HL-60/S4 treated with retinoic acid at 250 ng/mL for 4 days and 3 days (cell line): Measurements from ENCODE around the gene CYB5R4.

Experiments used
- in situ Hi-C: fragments of 300-500 bp; cut with MboI; formaldehyde crosslinking; loops from 2 replicates; pipeline ENCODE4 v1.7.0; 2022; ENCODE audit warnings: low sequenced_read_pairs

The CYB5R4 gene, protein sequence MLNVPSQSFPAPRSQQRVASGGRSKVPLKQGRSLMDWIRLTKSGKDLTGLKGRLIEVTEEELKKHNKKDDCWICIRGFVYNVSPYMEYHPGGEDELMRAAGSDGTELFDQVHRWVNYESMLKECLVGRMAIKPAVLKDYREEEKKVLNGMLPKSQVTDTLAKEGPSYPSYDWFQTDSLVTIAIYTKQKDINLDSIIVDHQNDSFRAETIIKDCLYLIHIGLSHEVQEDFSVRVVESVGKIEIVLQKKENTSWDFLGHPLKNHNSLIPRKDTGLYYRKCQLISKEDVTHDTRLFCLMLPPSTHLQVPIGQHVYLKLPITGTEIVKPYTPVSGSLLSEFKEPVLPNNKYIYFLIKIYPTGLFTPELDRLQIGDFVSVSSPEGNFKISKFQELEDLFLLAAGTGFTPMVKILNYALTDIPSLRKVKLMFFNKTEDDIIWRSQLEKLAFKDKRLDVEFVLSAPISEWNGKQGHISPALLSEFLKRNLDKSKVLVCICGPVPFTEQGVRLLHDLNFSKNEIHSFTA

DNA sequence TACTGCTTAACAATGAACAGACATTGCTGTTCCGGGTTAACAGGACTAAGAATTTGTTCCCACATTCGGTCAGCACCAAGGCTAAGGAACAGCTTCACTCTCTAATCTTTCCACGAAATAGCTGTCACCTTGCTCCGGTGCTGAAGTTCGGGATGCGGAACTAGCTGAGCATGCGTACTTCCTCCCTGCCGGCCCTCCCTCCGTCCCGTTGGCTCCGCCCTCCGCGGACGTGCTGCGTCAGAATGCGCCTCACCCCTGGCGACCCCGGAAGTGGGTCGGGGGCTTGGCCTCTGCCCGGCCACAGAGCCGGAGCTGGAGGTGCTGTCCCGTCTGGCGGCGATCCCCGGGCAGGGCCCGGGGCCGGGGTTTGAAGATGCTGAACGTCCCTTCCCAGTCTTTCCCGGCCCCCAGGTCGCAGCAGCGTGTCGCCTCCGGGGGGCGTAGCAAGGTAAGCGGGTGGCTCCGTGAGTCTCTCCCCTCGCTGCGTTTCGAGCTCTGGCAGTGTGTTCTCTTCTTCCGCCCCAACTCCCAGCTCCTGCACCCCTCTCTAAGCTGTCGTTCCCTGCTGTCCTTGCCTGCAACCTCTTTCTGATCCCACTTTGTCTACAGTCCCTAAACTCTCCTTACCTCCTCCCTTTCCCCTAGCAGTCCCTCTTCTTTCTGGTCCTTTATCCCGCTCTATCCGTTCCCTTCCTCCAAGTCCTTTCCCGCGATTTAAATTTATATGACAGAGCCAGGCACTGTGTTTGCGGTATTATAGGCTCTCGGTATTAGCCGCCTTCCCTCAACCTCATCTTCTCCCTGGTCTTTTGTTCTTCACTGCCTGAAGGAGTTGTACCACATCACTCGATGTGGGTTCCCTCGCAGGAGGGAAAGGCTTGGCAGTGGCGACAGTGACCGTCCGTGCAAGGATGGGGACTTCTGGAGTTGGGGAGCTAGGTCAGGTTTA, at the start of gene CYB5R4:
Gene CYB5R4 (plus strand): TSS at position 280 of the 949 bp plus-strand sequence. CDS start 94 bp downstream, at position 374.
- in situ Hi-C loops, result no loop called here

DNA sequence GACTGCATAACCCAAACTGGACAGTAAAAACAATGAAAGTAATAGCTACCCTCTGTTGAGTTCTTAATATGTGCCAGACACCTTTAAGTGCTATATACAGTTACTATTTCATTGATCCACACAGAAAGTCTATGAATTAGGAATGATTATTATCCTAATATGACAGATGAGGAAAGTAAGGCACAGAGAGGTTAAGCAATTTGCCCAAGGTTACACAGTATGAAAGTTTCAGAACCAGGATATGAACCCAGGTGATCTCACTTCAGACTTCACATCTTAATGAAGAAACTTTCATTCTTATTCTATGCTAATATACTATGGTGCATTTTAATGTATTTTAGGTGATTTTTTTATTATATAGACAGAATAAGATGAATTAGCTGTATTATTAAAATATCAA, 46.9 kb upstream of the CYB5R4 start:
- in situ Hi-C loops, result no loop called here

GRCh38 chr6:83815631-83816272, 43.7 kb upstream of the CYB5R4 start:
- in situ Hi-C loops, result no loop called here

- in situ Hi-C loops, result no loop called here
Measured at GRCh38 chr6:83822629-83823169, 36.8 kb upstream of the CYB5R4 start.

GRCh38 chr6:83824388-83824801, 35.1 kb upstream of the CYB5R4 start:
- in situ Hi-C loops, result no loop called here

DNA sequence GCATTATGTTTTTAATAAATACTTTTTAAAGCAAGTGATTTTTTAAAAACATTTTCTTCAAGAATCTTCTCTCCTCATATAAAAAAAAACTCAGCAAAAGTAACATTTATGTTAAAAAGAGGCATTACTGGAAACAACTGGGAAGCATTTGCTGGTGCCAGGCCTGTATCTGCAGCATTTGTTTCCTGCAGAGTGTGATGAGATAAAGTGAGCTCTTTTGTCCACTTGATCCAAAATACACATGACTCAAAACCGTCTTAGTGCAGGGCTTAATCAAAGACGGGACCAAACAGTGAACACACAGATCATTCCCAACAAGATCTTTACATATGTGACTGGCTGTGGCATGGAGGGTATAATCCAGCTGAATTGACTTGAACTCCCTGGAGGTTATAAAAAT, 34.7 kb upstream of the CYB5R4 start:
- in situ Hi-C loops, result no loop called here

GRCh38 chr6:83827050-83827449, 32.4 kb upstream of the CYB5R4 start:
- in situ Hi-C loops, result no loop called here

DNA sequence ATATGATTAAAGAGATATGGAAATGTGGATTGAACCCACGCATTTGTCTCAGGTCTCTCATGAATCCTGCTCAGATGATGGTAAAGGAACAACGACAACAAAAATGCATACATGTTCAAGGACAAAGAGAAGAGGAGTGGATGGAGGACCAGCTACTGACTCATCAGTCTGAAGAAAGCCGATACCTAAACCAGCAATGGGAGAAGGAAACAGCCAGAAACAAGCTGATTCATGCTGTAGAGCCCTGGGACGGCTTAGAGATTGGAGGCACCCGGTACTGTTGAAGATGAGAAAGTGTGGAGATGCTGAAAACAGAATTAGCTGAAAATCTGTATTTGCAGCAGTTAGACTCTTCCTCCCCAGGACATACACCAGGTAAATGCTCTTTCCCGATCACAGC, 20.8 kb upstream of the CYB5R4 start:
- in situ Hi-C loops, result no loop called here

GRCh38 chr6:83844170-83844569, 15.3 kb upstream of the CYB5R4 start:
- in situ Hi-C loops, result no loop called here

DNA sequence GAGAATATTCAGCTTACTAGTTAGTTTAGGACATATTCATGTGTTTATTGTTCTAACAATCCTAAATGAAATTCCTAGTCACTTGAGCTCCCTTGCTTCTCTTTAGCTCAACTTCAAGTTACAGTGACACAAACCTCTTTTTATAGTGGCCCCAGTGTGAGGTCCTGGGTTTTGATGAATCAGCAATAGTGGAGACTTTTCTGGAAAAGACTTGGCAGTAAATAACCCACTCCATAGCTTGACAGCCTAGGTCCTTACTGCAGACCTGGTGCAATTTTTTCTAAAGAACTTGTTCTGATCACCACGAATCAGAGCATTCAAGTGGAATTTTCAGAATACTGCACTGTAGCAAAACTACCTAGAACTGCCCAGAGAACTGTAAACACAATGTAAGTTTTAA, 13.2 kb upstream of the CYB5R4 start:
- in situ Hi-C loops, result no loop called here

- in situ Hi-C loops, result no loop called here
Measured at GRCh38 chr6:83847179-83847578, 12.3 kb upstream of the CYB5R4 start.

DNA sequence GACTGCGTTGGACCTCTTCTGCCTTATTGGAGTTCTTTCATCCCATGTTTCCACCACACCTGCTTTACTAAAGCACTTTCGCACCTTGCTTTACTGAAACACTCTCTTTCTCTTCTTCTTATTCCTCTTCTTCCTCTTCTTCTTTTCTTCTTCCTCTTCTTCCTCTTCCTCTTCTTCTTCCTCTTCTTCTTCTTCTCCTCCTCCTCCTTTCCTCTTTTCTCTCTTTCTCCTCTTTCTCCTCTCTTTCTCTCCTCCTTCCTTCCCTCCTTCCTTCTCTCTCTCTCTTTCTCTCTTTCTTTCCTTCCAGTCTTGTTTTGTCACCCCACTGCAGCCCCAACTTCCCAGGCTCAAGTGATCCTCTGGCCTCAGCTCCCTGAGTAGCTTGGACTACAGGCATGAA, 10.4 kb upstream of the CYB5R4 start:
- in situ Hi-C loops, result no loop called here

DNA sequence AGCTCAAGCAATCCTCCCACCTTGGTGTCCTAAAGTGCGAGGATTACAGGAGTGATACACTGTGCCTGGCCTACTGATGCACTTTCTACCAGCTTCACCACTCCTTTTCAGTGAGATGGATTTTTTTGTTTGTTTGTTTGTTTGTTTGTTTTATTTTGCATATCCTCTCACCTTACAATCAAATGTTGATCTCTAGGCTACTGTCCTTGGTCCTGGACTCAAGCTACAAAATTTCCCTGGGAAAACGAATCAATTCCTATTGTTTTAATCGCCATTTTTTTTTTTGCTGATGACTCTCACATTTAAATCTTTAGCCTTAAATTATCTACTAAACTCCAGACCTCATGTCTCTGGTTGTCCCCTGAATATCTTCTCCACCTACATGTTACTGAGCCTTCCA, 9.9 kb upstream of the CYB5R4 start:
- in situ Hi-C loops, result no loop called here

DNA sequence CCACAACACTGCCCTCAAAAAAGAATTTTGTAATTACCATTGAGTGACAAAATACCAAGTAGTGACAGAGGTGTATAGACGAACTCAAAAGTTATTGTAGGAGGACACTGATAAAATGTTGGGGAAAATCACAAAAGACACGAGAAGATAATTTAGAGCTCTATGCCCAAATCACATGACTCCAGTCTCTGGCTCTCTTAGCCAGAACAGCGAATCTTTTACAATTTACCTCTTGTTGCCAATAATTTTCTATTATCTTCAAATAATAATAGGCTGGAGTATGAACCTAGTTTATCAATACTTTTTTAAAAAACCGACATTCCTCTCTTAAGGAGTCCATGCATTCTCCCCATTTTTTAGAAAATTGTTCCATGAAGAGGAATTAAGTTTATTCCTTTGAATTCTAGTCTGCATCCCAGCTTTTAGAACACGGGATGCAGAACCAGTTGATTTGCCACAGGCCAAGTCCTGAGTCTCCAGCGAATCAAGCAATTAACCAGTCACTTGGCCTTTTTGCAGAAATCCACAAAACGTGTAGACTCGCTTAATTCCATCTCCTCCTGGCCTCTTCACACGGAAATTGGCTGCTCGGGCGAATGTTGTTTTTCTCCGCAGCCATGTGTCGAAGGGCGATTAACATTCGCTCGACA, 6.8 kb upstream of the CYB5R4 start:
- in situ Hi-C loops, result no loop called here

DNA sequence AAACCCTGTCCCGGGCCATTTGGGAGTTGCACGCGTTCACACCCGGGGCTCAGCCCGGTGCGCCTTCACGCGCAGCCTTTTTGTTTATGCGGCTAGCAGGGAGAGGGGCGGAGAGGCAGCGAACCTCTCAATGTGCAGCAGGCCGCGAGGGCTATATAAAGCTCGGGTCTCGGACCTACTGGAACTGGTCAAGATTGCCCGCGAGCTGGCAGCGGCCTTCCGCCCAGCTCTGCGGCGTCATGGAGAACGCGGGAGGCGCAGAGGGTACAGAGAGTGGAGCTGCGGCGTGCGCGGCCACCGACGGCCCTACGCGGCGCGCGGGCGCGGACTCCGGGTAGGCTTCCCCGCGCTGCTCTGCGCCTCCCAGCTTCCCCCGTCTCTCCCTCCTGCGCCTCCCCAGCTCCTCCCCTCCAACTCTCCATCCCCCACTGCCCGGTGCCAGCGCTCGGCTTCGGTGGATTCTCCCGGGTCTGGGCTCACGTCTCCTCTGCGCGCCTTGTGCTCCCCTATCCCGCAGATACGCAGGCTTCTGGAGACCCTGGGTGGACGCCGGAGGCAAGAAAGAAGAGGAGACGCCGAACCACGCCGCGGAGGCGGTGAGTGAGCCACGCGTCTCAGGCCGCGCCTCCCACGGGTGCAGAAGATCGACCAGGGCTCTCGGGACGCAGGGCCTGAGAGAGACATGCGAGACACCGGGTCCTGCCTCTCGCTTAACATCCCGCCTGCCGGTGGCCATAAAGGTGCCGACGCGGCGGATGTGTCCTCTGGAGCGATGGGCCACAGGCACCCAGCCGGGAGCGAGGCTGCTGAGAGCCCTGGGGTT, 6.1 kb upstream of the CYB5R4 start, which contains the start of gene RIPPLY2:
Gene RIPPLY2 (plus strand): TSS at position 183 of the 823 bp plus-strand sequence. CDS start 57 bp downstream, at position 240.
- in situ Hi-C loops, result no loop called here

GRCh38 chr6:83854001-83854501, 5.4 kb upstream of the CYB5R4 start:
- in situ Hi-C loops, result no loop called here

DNA sequence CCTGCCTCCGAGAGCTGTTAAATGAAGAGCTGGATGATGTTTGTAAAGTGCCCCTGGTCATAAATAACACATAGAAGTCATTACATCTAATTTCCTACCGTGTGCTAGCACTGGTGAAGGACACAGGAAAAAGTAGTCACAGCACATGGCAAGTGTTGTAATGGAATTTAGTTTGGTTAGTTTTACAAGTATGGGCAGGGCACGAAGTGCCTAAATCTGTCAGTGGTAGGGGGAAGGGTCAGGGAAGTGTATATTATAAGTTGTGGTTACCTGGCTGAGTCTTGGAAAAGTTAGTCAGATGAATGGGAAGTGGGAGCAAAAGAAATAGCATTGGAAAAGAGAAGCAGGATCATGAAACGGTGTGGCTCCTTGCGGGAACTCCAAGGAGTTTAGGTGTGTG, 4.7 kb upstream of the CYB5R4 start:
- in situ Hi-C loops, result no loop called here

- in situ Hi-C loops, result no loop called here
Measured at GRCh38 chr6:83860359-83860755, 868 bp downstream of the CYB5R4 start.
